Measurements from ENCODE around the gene DLGAP1. TPM values are rescaled to one million over a fixed set of nuclear protein-coding genes. Genes with fewer than 3 reads are reported as not detected.

Gene DLGAP1
- total RNA-seq, 1 experiment from 2014 or later: 23.2 TPM

DNA sequence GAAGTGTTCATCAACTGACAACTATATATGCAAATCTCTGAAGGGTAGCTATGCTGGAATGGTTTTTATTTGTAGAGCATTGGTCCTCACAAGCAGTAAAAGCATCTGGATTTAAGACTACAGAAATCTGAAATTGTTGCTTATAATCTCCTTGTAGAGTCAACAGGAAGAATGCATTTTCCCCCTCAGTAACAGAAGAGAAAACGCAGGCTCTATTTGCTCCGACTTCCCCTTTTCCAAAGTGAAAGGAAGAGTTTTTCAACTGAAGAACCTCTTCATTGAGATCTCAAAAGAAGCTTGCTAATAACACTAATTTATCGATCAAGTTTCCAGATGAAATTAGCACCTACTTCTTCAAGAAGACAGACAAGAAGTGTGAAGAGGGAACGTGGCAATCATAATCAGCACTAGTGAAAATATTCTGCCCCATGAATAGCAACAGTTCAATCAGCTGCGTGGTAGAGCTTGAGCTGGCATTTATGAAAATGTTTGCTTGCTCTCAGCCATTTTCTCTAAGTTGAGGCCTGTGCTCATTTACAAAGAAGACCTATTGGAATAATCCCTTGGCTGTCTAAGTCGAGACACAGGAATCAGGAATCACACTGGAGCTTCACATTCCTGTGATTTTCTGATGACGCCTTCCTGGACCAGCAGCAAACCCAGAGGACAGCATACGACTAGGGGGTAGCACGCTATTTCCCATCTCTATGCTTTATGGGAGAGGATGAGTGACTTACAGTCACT lies 961.4 kb downstream of the DLGAP1 start:
- Mint-ChIP-seq H3K9me3 (no peaks in the 10 kb centered on the region), H3K36me3 (ENCODE audit: insufficient read depth in 1 of 3, low read depth in 3 of 3) (no peaks in the 10 kb centered on the region), H3K4me3 (no peak overlapping the region), H3K27me3 (ENCODE audit: low read depth) (peaks cover 11% of the 10 kb centered on the region), H3K4me1 (peaks cover 33 to 43% of the 10 kb centered on the region in 2 experiments), H3K27ac (peak overlapping the region in 1 of 3 experiments; percentile 35; a peak in 1 of 7 replicates)
- H3K14ac ChIP-seq (ENCODE audit: insufficient read depth, low read length): no peak overlapping the region
- H2BK120ac ChIP-seq (ENCODE audit: low read depth, low read length, poor library complexity, severe bottlenecking): no peak overlapping the region
- H4K20me1 ChIP-seq (ENCODE audit: control insufficient read depth, insufficient read depth, insufficient read length): no peaks in the 10 kb centered on the region
- H3K4ac ChIP-seq (ENCODE audit: low read depth, low read length): no peak overlapping the region
- no peak overlapping the region for H3K23ac ChIP-seq (ENCODE audit: insufficient read length, low read depth, low read length)
- no peak for DNase-seq
- peaks cover 6% of the 10 kb centered on the region; the same call in 1 of the 2 replicates for H3K4me1 ChIP-seq (ENCODE audit: insufficient read depth, low read length)
- H4K5ac ChIP-seq (ENCODE audit: insufficient read length, low read depth, low read length): no peak overlapping the region
- no peak overlapping the region for H3K9ac ChIP-seq (ENCODE audit: extremely low read depth, insufficient read length, low read length)
- H3K23me2 ChIP-seq (ENCODE audit: insufficient read length, low read depth, low read length, poor library complexity, severe bottlenecking): peaks cover 3% of the 10 kb centered on the region
- H3K18ac ChIP-seq (ENCODE audit: insufficient read length, low read depth, low read length): no peak overlapping the region
- H3K79me2 ChIP-seq (ENCODE audit: insufficient read depth, low read length): no peaks in the 10 kb centered on the region
- H3K27me3 ChIP-seq (ENCODE audit: insufficient read depth, low read length): no peaks in the 10 kb centered on the region; the same call in 1 of the 2 replicates
- no peaks in the 10 kb centered on the region for H3K9me3 ChIP-seq (ENCODE audit: control insufficient read depth, low read depth, low read length)
- H2BK20ac ChIP-seq (ENCODE audit: low read depth, low read length, poor library complexity, severe bottlenecking): no peak overlapping the region
- WGBS (ENCODE audit: extremely low coverage, insufficient read length, low lambda C conversion rate): no CpG with 5 or more reads among the region's 9 CpGs
- H3T11ph ChIP-seq (ENCODE audit: low read length): no peak overlapping the region
- no peak overlapping the region for H2BK5ac ChIP-seq (ENCODE audit: insufficient read length, low read length)
- H2AFZ ChIP-seq (ENCODE audit: low read length): no peak overlapping the region
- TF ChIP-seq, protein P1, sequence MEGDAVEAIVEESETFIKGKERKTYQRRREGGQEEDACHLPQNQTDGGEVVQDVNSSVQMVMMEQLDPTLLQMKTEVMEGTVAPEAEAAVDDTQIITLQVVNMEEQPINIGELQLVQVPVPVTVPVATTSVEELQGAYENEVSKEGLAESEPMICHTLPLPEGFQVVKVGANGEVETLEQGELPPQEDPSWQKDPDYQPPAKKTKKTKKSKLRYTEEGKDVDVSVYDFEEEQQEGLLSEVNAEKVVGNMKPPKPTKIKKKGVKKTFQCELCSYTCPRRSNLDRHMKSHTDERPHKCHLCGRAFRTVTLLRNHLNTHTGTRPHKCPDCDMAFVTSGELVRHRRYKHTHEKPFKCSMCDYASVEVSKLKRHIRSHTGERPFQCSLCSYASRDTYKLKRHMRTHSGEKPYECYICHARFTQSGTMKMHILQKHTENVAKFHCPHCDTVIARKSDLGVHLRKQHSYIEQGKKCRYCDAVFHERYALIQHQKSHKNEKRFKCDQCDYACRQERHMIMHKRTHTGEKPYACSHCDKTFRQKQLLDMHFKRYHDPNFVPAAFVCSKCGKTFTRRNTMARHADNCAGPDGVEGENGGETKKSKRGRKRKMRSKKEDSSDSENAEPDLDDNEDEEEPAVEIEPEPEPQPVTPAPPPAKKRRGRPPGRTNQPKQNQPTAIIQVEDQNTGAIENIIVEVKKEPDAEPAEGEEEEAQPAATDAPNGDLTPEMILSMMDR (conservative IDR thresholded peaks at IDR 0.05): no peak
- H2AK5ac ChIP-seq (ENCODE audit: insufficient read length, low read length): no peak overlapping the region
- H3K56ac ChIP-seq (ENCODE audit: insufficient read length, low read depth, low read length): no peak overlapping the region
- H2BK15ac ChIP-seq (ENCODE audit: low read depth, low read length): no peak overlapping the region
- no peaks in the 10 kb centered on the region for H3K79me1 ChIP-seq (ENCODE audit: insufficient read depth, low read depth, low read length, poor library complexity, severe bottlenecking)
- H4K8ac ChIP-seq (replicated peaks; ENCODE audit: insufficient read length, low read depth, low read length): no peak overlapping the region
- no peak overlapping the region for H3K4me2 ChIP-seq (ENCODE audit: insufficient read depth, insufficient read length, low read length)
- no peak overlapping the region for H3K27ac ChIP-seq (ENCODE audit: insufficient read length, low read depth, low read length)
- no peak overlapping the region for H2BK12ac ChIP-seq (ENCODE audit: insufficient read length, low read depth, low read length)
- H4K91ac ChIP-seq (ENCODE audit: insufficient read length, low read depth, low read length): no peak overlapping the region
